Esophagus muscularis mucosa (tissue), 4 donors: ENCODE data around the gene LGALS9. TPM values are rescaled to one million over a fixed set of nuclear protein-coding genes. Genes with fewer than 3 reads are reported as not detected.

Experiments used
- DNase-seq: peaks from one replicate; pipeline ENCODE4 v3.0.0-alpha.2; 2017; ENCODE audit errors: extremely low spot score
- H3K27ac ChIP-seq, 4 donors: fragments of 200-600 bp; sonication (generic); replicated peaks in 1 of 4; 1 replicate in 3 of 4; 2 replicates in 1 of 4; pipeline ENCODE4 v1.5.1; 2016 to 2019; ENCODE audit warnings: mild to moderate bottlenecking in 1 of 4
- H3K27me3 ChIP-seq, 4 donors: fragments of 200-600 bp; sonication (generic); one replicate each; pipeline versions ENCODE4 v1.5.1 to v1.6.0; 2016 to 2019
- H3K36me3 ChIP-seq, 4 donors: fragments of 200-600 bp; sonication (generic); one replicate each; pipeline ENCODE4 v1.5.1; 2016 to 2019
- H3K4me1 ChIP-seq, 4 donors: fragments of 200-600 bp; sonication (generic); one replicate each; pipeline ENCODE4 v1.5.1; 2016 to 2019
- H3K4me3 ChIP-seq, 4 donors: fragments of 200-600 bp; sonication (generic); 1 replicate in 2 of 4; 2 replicates in 2 of 4; pipeline ENCODE4 v1.5.1; 2016 to 2019; ENCODE audit warnings: mild to moderate bottlenecking in 4 of 4, moderate library complexity in 1 of 4
- H3K9me3 ChIP-seq, 4 donors: fragments of 200-600 bp; sonication (generic); 1 replicate in 3 of 4; 2 replicates in 1 of 4; pipeline ENCODE4 v1.5.1; 2016 to 2019
- EP300 ChIP-seq: sonication (generic); formaldehyde crosslinking; IDR thresholded peaks from one replicate; pipeline ENCODE4 v1.6.1; 2017; ENCODE audit warnings: antibody characterized with exemption
- POLR2A ChIP-seq: fragments of 450-650 bp; IDR thresholded peaks from one replicate; pipeline ENCODE4 v1.6.1; 2017; ENCODE audit warnings: antibody characterized with exemption, moderate library complexity, mild to moderate bottlenecking, low read depth
- POLR2AphosphoS5 ChIP-seq, 2 donors: sonication (generic); formaldehyde crosslinking; IDR thresholded peaks; one replicate each; pipeline ENCODE4 v1.6.1; 2017; ENCODE audit warnings: antibody characterized with exemption in 2 of 2
- WGBS: methylation state at CpG from one replicate; pipeline ENCODE4 v1.1.5; 2018; 5-methylcytosine and 5-hydroxymethylcytosine counted together
- intact Hi-C: fragments of 100-400 bp; cut with DNase I; formaldehyde crosslinking; loops from one replicate; pipeline ENCODE4 v1.15.1; 2023
- total RNA-seq, 4 donors: library from RNA; depleted of rRNA; stranded (reverse); fragments of >200 nt; gene quantifications; one replicate each; pipeline versions ENCODE4 v1.1.0 to v1.2.1, GENCODE V29; 2016
- TF ChIP-seq, protein P1 (sequence below), 3 experiments: fragments of 200-600 bp in 2 of 3; fragments of 450-650 bp in 1 of 3; sonication (generic) in 2 of 3; IDR thresholded peaks; one replicate each; pipeline ENCODE4 v1.5.1; 2017 to 2019; ENCODE audit warnings: antibody characterized with exemption in 3 of 3, mild to moderate bottlenecking in 2 of 3, moderate library complexity in 1 of 3

The LGALS9 gene
- total RNA-seq, 4 donors from 2014 or later, result 17.0 to 31.8 (median 24.4) TPM

DNA sequence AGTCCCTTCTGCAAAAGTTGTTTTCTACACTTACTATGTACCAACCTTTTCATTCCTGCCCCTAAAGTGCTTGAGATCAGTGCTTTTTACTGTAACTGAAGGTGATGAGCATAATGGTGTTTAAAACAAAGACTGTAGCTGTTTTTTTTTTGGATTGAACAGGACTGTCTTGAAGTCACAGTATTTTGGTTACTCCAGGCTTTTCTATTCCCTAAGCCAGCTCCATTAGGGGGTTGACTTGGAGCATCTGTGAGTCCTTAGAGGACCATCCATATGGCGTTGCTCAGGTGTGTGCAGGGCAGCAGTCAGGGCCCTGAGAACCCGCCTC is 29.0 kb upstream of the LGALS9 start:
- Histone ChIP-seq H3K4me3 (no peak overlapping the region), H3K27me3 (no peaks in the 10 kb centered on the region), H3K4me1 (peaks cover 3 to 25% (median 14%) of the 10 kb centered on the region in 4 donors), H3K27ac (no peak overlapping the region), H3K36me3 (peaks cover 12 to 62% (median 50%) of the 10 kb centered on the region in 4 donors), H3K9me3 (no peaks in the 10 kb centered on the region)
- DNase-seq, result no peak
- 67% methylated on average over 1 of the region's 2 CpGs for WGBS
- TF ChIP-seq, protein P1, sequence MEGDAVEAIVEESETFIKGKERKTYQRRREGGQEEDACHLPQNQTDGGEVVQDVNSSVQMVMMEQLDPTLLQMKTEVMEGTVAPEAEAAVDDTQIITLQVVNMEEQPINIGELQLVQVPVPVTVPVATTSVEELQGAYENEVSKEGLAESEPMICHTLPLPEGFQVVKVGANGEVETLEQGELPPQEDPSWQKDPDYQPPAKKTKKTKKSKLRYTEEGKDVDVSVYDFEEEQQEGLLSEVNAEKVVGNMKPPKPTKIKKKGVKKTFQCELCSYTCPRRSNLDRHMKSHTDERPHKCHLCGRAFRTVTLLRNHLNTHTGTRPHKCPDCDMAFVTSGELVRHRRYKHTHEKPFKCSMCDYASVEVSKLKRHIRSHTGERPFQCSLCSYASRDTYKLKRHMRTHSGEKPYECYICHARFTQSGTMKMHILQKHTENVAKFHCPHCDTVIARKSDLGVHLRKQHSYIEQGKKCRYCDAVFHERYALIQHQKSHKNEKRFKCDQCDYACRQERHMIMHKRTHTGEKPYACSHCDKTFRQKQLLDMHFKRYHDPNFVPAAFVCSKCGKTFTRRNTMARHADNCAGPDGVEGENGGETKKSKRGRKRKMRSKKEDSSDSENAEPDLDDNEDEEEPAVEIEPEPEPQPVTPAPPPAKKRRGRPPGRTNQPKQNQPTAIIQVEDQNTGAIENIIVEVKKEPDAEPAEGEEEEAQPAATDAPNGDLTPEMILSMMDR (IDR thresholded peaks at IDR 0.05), result no peak
- TF ChIP-seq POLR2AphosphoS5 (IDR thresholded peaks at IDR 0.05), result no peak
- TF ChIP-seq POLR2A, result no peak
- TF ChIP-seq EP300, result no peak
- intact Hi-C loops, result loop anchor here (2.0 to 10.0 kb wide), 6 partner anchors 49 to 365 kb away; no protein-coding TSS in a partner anchor

DNA sequence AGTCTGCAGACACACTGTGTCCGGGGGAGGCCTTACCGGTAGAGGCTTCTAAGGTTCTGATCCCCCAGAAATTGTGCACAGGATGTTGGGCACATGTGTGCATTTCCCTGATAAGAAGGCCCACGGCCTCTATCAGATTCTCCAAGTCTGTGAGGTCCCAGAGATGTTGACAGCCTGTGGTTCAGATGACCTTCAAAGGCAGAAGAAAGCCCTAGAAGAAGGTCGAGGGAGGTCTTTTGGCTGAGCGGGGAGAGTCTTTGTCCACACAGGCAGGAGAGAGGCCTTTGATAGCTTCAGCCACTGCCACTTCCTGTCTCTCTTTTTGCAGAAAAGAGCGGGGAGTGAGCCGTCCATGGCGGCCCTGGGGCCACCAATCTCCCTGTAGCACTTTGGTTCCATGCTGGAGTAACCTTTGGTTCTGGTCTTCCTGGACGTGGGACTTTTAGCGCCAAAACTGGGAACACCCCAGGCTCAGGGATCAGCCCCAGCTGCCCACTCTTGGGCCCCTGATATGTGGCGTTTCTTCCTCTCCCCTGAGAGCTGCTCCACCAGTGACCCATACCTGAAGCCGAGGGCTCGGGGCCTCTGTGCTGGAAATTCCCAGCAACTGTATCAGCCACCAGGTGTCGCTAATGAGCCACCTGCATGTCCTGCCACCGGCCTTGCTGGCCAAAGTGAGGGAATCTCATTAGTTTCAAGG is 28.1 kb upstream of the LGALS9 start:
- intact Hi-C loops, result loop anchor here (2.0 to 10.0 kb wide), 4 partner anchors 48 to 248 kb away; no protein-coding TSS in a partner anchor
- H3K27me3 ChIP-seq, result no peaks in the 10 kb centered on the region
- H3K4me1 ChIP-seq, result peaks cover 3 to 25% (median 14%) of the 10 kb centered on the region in 4 donors
- no peak overlapping the region for H3K4me3 ChIP-seq
- DNase-seq, result peak; percentile 95
- WGBS, result 69% methylated on average over 10 of the region's 15 CpGs
- no peaks in the 10 kb centered on the region for H3K9me3 ChIP-seq
- H3K36me3 ChIP-seq, result peaks cover 12 to 63% (median 51%) of the 10 kb centered on the region in 4 donors
- no peak for TF ChIP-seq POLR2AphosphoS5 (IDR thresholded peaks at IDR 0.05)
- TF ChIP-seq, protein P1 (IDR thresholded peaks at IDR 0.05), result peak; percentile 83 to 98 (median 93)
- TF ChIP-seq EP300, result no peak
- H3K27ac ChIP-seq, result no peak overlapping the region

GRCh38 chr17:27603421-27603770 is 27.6 kb upstream of the LGALS9 start:
- 64% methylated on average over 2 of the region's 2 CpGs for WGBS
- no peak for DNase-seq
- H3K9me3 ChIP-seq, result no peaks in the 10 kb centered on the region
- H3K27ac ChIP-seq, result no peak overlapping the region
- intact Hi-C loops, result loop anchor here (2.0 to 10.0 kb wide), 4 partner anchors 47 to 249 kb away; no protein-coding TSS in a partner anchor
- TF ChIP-seq POLR2AphosphoS5 (IDR thresholded peaks at IDR 0.05) (no peak), EP300 (no peak), POLR2A (no peak)
- TF ChIP-seq, protein P1 (IDR thresholded peaks at IDR 0.05), result no peak
- peaks cover 3 to 25% (median 14%) of the 10 kb centered on the region in 4 donors for H3K4me1 ChIP-seq
- peaks cover 12 to 62% (median 51%) of the 10 kb centered on the region in 4 donors for H3K36me3 ChIP-seq
- H3K27me3 ChIP-seq, result no peaks in the 10 kb centered on the region
- no peak overlapping the region for H3K4me3 ChIP-seq

DNA sequence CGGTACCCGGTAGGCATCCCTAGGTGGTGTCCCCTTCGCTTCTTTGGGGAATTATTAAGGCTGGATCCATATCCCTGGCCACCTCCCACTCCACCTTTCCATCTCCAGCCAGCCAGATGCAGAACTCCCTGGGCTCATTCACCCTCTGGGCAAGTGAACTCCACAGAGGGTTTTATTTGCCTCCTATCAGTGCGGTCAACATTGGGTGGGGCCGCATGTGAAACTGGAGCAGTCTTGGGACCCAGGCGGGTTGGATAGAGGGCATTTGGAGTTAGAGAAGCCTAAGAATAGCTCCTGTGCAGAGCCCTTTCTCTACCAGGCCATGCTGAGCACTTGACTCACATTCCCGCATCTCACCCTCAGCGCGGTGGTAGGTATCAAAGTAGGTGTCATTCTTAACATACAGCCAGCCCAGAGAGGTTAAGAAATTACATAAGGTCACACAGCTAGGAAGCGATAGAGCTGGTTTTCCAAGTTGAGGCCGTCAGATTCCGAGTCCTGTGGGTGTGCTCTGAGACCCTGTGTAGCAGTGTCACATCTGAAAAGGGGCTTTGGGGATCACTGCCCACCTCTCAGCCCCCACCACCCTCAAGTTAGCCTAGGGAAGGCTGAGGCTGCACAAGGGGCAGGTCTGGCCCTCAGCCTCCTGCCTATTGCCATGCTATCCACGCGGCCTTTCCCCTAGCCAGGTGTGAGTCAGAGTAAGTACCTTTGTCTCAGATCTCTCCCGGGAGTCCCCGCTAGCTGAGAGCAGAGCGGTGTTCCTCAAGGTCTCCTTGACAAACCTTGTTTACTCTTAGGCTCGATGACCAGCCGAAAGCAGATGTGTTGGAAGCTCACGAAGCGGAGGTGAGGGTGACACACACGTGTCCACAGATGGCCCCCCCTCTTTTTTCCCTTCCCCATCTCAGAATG is 26.9 kb upstream of the LGALS9 start:
- Histone ChIP-seq H3K9me3 (no peaks in the 10 kb centered on the region), H3K27ac (no peak overlapping the region), H3K4me1 (peaks cover 3 to 25% (median 14%) of the 10 kb centered on the region in 4 donors), H3K27me3 (no peaks in the 10 kb centered on the region), H3K36me3 (peaks cover 12 to 65% (median 55%) of the 10 kb centered on the region in 4 donors), H3K4me3 (no peak overlapping the region)
- intact Hi-C loops, result loop anchor here (2.0 to 10.0 kb wide), 4 partner anchors 47 to 249 kb away; no protein-coding TSS in a partner anchor
- no peak for DNase-seq
- WGBS, result 93% methylated on average over 17 of the region's 22 CpGs
- TF ChIP-seq POLR2A, result no peak
- no peak for TF ChIP-seq EP300
- TF ChIP-seq POLR2AphosphoS5 (IDR thresholded peaks at IDR 0.05), result no peak
- TF ChIP-seq, protein P1 (IDR thresholded peaks at IDR 0.05), result no peak
